Skin of body (tissue), 2 donors: ENCODE measurements around the gene STIL. TPM values are rescaled to one million over a fixed set of nuclear protein-coding genes. Genes with fewer than 3 reads are reported as not detected.
A peak's percentile ranks its signal among the peaks of the same experiment; 100 is the strongest.
"Not testable (repeated sequence)": the region's sequence is repeated elsewhere in the genome, so short reads cannot be mapped to it uniquely, and the experiment has no call there.

Source experiments
- DNase-seq: peaks from one replicate; lab custom pipeline; 2025; lab: John Stamatoyannopoulos, UW
- total RNA-seq: library from RNA; depleted of rRNA; stranded (reverse); fragments of >200 nt; gene quantifications from one replicate; pipeline ENCODE4 v1.2.3, GENCODE V29; 2014

Gene STIL
- total RNA-seq: 7.1 TPM

GRCh38 chr1:47313915-47314664 is at the start of gene STIL:
STIL (minus strand) TSS chr1:47314147; CDS start chr1:47310319, 3,828 bp downstream.
- peak; percentile 99 for DNase-seq

GRCh38 chr1:47362828-47363227 is 48.9 kb upstream of the STIL start:
- no peak for DNase-seq

GRCh38 chr1:47361380-47361779 is 47.4 kb upstream of the STIL start:
- no peak for DNase-seq

- no peak for DNase-seq
These were observed 37.4 kb upstream of the STIL start for GRCh38 chr1:47351305-47351704.

- DNase-seq: no peak
These were observed 34.3 kb upstream of the STIL start for GRCh38 chr1:47348246-47348645.

- no peak for DNase-seq
These were observed 33.8 kb upstream of the STIL start for GRCh38 chr1:47347735-47348134.

- not testable (repeated sequence) for DNase-seq
These were observed 33.0 kb upstream of the STIL start for GRCh38 chr1:47346979-47347378.

GRCh38 chr1:47340227-47340626 is 26.3 kb upstream of the STIL start:
- DNase-seq: no peak

GRCh38 chr1:47338249-47339077 is 24.5 kb upstream of the STIL start:
- DNase-seq: no peak

- DNase-seq: no peak
These were observed 23.4 kb upstream of the STIL start for GRCh38 chr1:47337350-47337749.

GRCh38 chr1:47334765-47335435 is 21.0 kb upstream of the STIL start:
- no peak for DNase-seq

GRCh38 chr1:47333922-47334764 is 20.2 kb upstream of the STIL start:
- DNase-seq: peak; percentile 81

- DNase-seq: peak; percentile 86
These were observed 19.6 kb upstream of the STIL start, which contains the start of gene CMPK1 for GRCh38 chr1:47333578-47333921. CMPK1 (plus strand) TSS chr1:47333790; CDS start chr1:47333946, 156 bp downstream.

- DNase-seq: no peak
These were observed 19.0 kb upstream of the STIL start for GRCh38 chr1:47332779-47333577.

GRCh38 chr1:47331875-47332274 is 17.9 kb upstream of the STIL start:
- no peak for DNase-seq

GRCh38 chr1:47330212-47330611 is 16.3 kb upstream of the STIL start:
- no peak for DNase-seq

- no peak for DNase-seq
These were observed 15.0 kb upstream of the STIL start for GRCh38 chr1:47328992-47329391.

GRCh38 chr1:47326271-47326670 is 12.3 kb upstream of the STIL start:
- no peak for DNase-seq

GRCh38 chr1:47325528-47325927 is 11.6 kb upstream of the STIL start:
- no peak for DNase-seq

- no peak for DNase-seq
These were observed 10.7 kb upstream of the STIL start for GRCh38 chr1:47324682-47325081.
